HG03439 (cell line): ENCODE measurements around the gene TRPC4AP.
"Not testable (repeated sequence)": the region's sequence is repeated elsewhere in the genome, so short reads cannot be mapped to it uniquely, and the experiment has no call there.

Experiments
- ATAC-seq: cut with Tn5 transposase; IDR thresholded peaks from one replicate; pipeline ENCODE4 v1.9.1; 2021; ENCODE audit warnings: mild to moderate bottlenecking, moderate library complexity; ENCODE audit not compliant: unreplicated experiment

The TRPC4AP gene

GRCh38 chr20:35092524-35093266 is at the start of gene TRPC4AP:
TSS of gene TRPC4AP (minus strand) at chr20:35092807. CDS start at chr20:35092781, 26 bp downstream.
- peak; percentile 90 for ATAC-seq

GRCh38 chr20:35135867-35136586 is 43.4 kb upstream of the TRPC4AP start:
- ATAC-seq = no peak

- ATAC-seq = no peak
These were observed 42.3 kb upstream of the TRPC4AP start for GRCh38 chr20:35134880-35135279.

GRCh38 chr20:35134472-35134871 is 41.9 kb upstream of the TRPC4AP start:
- ATAC-seq = no peak

- ATAC-seq = no peak
These were observed 41.1 kb upstream of the TRPC4AP start for GRCh38 chr20:35133735-35134134.

- ATAC-seq = no peak
These were observed 40.4 kb upstream of the TRPC4AP start for GRCh38 chr20:35133031-35133430.

GRCh38 chr20:35131934-35132333 is 39.3 kb upstream of the TRPC4AP start:
- no peak for ATAC-seq

GRCh38 chr20:35129647-35130069 is 37.1 kb upstream of the TRPC4AP start:
- no peak for ATAC-seq

- ATAC-seq = no peak
These were observed 33.1 kb upstream of the TRPC4AP start for GRCh38 chr20:35125753-35126152.

- no peak for ATAC-seq
These were observed 30.3 kb upstream of the TRPC4AP start for GRCh38 chr20:35122756-35123405.

- ATAC-seq = no peak
These were observed 28.6 kb upstream of the TRPC4AP start for GRCh38 chr20:35121186-35121585.

- no peak for ATAC-seq
These were observed 27.6 kb upstream of the TRPC4AP start for GRCh38 chr20:35120012-35120701.

- no peak for ATAC-seq
These were observed 25.0 kb upstream of the TRPC4AP start for GRCh38 chr20:35117629-35118028.

- no peak for ATAC-seq
These were observed 24.6 kb upstream of the TRPC4AP start for GRCh38 chr20:35117196-35117595.

- no peak for ATAC-seq
These were observed 23.7 kb upstream of the TRPC4AP start for GRCh38 chr20:35116258-35116657.

GRCh38 chr20:35115606-35116005 is 23.0 kb upstream of the TRPC4AP start:
- ATAC-seq = no peak

GRCh38 chr20:35112276-35112675 is 19.7 kb upstream of the TRPC4AP start:
- not testable (repeated sequence) for ATAC-seq

GRCh38 chr20:35111141-35111888 is 18.7 kb upstream of the TRPC4AP start:
- no peak for ATAC-seq

GRCh38 chr20:35108921-35109320 is 16.3 kb upstream of the TRPC4AP start:
- ATAC-seq = no peak

GRCh38 chr20:35106827-35107380 is 14.3 kb upstream of the TRPC4AP start:
- no peak for ATAC-seq
